GM10847 (cell line): Measurements from ENCODE around the gene CHD1L.

ENCODE experiments used
- POLR2A ChIP-seq: IDR thresholded peaks from 2 replicates; pipeline ENCODE4 v1.6.1; 2011; ENCODE audit not compliant: insufficient read length; ENCODE audit errors: extremely low read depth

The CHD1L gene

GRCh38 chr1:147246044-147246690 is 3.7 kb downstream of the CHD1L start:
- TF ChIP-seq POLR2A = no peak

DNA sequence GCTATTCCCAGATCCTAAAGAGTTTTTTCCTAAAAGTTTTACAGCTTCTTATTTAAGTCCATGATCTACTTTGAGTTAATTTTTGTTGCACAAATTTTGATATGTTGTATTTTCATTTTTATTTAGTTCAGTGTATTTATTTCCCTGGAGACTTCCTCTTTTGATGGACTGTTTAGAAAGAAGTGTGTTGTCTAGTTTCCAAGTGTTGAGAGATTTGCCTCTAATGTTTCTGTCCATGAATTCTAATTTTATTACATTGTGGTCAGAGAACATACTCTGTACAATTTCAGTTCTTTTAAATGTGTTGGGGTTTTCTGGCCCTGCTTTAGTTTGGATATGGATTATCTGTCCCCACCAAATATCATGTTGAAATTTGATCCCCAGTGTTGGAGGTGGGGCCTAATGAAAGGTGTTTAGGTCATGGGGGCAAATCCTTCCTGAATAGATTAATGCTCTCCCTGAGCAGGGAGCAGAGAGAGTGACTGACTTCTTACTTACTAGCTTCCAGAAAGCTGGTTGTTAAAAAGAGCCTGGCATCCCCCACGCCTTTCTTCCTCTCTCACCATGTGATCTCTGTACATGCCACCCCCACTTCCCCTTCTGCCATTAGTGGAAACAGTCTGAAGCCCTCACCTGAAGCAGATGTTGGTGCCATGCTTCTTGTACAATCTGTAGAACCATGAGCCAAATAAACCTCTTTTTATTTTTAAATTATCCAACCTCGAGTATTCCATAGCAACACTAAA is 4.6 kb downstream of the CHD1L start:
- TF ChIP-seq POLR2A = no peak

- TF ChIP-seq POLR2A = no peak
Observed at GRCh38 chr1:147247656-147248238, 5.3 kb downstream of the CHD1L start.

GRCh38 chr1:147252540-147252939 is 10.1 kb downstream of the CHD1L start:
- no peak for TF ChIP-seq POLR2A

DNA sequence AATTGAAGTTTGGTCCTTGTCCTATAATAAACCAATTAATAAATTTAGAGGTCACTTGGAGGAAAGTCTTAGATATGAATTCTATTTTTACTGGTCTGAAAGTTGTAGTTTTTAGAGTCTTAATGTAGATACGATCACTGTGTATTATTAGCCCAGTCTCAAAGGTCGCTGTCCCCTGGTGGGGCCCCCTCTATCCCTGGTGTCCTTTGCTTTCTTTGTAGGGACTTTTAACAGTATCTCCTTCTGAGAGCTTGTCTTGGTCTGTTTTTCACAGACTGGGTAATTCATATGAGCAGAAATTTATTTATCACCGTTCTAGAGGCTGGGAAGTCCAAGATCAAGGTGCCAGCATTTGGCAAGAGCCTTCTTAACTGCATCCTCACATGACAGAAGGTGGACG is 18.5 kb downstream of the CHD1L start:
- no peak for TF ChIP-seq POLR2A

- no peak for TF ChIP-seq POLR2A
Observed at GRCh38 chr1:147264158-147264768, 21.8 kb downstream of the CHD1L start.

DNA sequence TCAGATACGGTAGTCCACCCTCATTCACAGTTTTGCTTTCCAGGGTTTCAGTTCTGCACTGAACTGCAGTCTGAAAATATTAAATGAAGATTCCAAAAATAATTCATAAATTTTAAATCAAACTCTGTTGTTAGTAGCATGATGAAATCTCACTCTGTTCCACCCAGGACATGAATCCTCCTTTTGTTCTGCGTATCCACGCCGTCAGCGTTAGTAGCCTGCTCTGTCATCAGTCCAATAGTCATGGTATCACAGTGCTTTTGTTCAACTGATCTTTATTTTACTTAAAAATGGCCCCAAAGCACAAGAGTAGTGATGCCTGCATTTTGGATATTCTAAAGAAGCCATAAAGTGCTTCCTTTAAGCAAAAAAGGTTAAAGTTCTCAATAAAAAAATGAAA is 23.9 kb downstream of the CHD1L start:
- TF ChIP-seq POLR2A = no peak

DNA sequence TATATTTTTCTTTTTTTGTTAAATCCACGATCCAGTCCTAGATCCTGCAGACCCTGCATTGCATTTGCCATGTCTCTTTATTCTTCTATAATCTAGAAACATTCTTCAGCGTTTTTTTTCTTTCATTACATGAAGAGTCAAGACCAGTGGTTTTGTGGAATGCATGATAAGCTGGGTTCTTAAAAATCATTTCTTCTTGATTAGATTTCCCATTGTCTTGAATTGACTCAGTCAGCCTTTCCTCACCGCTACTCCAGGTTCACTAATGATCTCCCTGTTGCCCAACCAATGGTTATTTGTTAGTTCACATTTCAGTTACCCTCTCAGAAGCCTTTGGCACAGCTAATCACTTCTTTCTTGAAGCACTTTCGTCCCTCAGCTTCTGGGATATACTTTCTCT is 25.2 kb downstream of the CHD1L start:
- no peak for TF ChIP-seq POLR2A

DNA sequence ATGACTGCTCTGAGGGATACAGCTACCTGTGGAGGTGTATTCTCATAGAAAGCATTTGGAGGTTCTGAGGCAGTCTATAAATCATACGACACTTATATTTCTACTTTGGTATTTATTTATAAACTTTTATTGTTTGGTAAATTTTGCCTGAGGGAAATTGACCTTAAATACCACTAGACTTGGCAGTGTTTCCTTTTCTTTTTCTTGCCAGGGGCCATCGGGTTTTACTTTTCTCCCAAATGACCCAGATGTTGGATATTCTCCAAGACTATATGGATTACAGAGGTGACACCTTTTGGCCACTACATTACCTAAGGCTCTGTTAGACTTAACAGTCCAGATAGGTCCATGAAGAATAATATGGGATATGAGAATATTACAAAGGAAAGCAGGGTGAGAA is 28.2 kb downstream of the CHD1L start:
- no peak for TF ChIP-seq POLR2A

DNA sequence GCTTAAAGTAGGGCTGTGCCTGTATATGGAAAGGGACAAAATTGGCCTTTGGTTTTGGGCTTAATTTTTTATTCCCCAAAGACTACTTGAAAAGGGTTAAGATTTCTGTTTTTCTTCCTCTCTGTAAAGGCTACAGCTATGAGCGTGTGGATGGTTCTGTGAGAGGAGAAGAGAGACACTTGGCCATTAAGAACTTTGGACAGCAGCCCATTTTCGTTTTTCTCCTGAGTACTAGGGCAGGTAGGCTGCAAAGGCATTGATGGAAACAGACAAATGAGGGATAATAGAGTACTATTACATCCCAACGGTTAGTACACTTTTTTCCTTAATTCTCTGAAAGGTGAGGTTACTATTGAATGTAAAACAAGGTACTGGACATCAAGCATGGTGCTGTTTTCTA is 29.6 kb downstream of the CHD1L start:
- TF ChIP-seq POLR2A = no peak

GRCh38 chr1:147273409-147274336 is 31.2 kb downstream of the CHD1L start:
- TF ChIP-seq POLR2A = no peak

DNA sequence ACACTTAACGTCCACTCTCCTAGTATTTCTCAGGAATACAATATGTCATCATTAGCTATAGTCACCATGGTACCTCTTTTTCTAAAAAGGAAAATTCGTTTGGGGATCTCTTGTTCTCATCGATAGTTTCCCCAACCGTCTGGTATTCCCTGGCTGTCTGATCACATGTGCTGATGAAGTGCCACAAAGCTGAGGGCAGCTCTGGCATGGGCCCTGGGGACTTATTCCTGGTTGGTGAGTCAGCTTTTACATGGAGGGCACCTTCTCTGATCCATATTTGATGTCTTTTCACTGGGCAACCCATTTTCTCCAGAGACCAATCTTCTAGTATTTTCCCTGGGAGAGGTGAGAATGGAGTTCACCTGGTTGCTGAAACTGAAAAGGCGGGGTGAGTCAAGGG is 39.5 kb downstream of the CHD1L start:
- TF ChIP-seq POLR2A = no peak

DNA sequence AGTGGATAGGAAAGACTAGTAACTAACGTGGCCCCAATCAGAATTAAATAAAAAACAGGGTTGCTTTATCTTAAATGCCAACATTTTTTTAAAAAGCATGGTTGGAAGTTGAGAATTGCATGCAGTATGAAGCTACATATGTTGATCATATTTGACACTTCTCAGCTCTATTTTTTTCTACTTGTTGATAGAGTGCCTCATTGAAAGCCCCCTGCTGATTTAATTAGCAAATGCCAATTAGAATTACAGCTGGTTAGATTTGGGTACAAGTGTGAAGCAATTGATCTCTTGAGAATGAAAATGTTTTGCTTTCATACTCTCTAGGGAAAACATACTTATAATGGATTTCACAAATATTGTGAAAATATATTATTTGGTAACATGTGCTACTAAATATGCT is 40.5 kb downstream of the CHD1L start:
- TF ChIP-seq POLR2A = no peak

GRCh38 chr1:147287133-147287865 is 44.8 kb downstream of the CHD1L start:
- no peak for TF ChIP-seq POLR2A
